Endothelial cell of umbilical vein (primary cell): Measurements from ENCODE around the gene ACBD3. TPM values are rescaled to one million over a fixed set of nuclear protein-coding genes. Genes with fewer than 3 reads are reported as not detected.
A peak's percentile ranks its signal among the peaks of the same experiment; 100 is the strongest.

ENCODE experiments used
- BruUV-seq: library from RNA; stranded (reverse); fragments of 400-500 nt; replicated peaks from 2 replicates; lab custom pipeline; 2021; lab: Mats Ljungman, UMichigan
- CTCF ChIA-PET: fragments of 300-600, 350-600 bp; sonication (Branson Sonifier 250); formaldehyde crosslinking; loops from one replicate; lab custom pipeline; 2021; ENCODE audit warnings: antibody characterized with exemption, inconsistent platforms; lab: Charles Lee
- POLR2A ChIA-PET: fragments of 300-600, 350-600 bp; sonication (Branson Sonifier 250); formaldehyde crosslinking; loops from one replicate; lab custom pipeline; 2021; ENCODE audit warnings: antibody characterized with exemption, inconsistent platforms; lab: Charles Lee
- DNase-seq: peaks from one replicate; pipeline ENCODE4 v3.0.0-alpha.2; 2011; ENCODE audit warnings: low read depth, low spot score
- FAIRE-seq: peaks from 2 replicates; lab custom pipeline; 2011; peaks lifted over from hg19 to GRCh38; lab: Jason Lieb, UNC
- H2AFZ ChIP-seq: 2 replicates; pipeline ENCODE4 v1.6.0; 2012; ENCODE audit warnings: low read depth, low read length, control low read depth, inconsistent platforms
- H3K27ac ChIP-seq: 2 replicates; pipeline ENCODE4 v1.5.1; 2011; ENCODE audit warnings: low read depth, mild to moderate bottlenecking, control low read depth, low read length, moderate library complexity; ENCODE audit not compliant: insufficient read depth
- H3K27me3 ChIP-seq, 2 experiments: 2 replicates each; pipeline versions ENCODE4 v1.6.0 to v1.6.1; 2011; ENCODE audit warnings: low read length in 2 of 2, mixed read lengths in 1 of 2; ENCODE audit not compliant: control insufficient read depth in 2 of 2, insufficient read depth in 2 of 2
- H3K36me3 ChIP-seq, 2 experiments: 2 replicates in 1 of 2; 3 replicates in 1 of 2; pipeline ENCODE4 v1.5.1; 2011; ENCODE audit warnings: low read length in 2 of 2, mild to moderate bottlenecking in 1 of 2, moderate library complexity in 1 of 2; ENCODE audit not compliant: control insufficient read depth in 2 of 2, insufficient read depth in 2 of 2; ENCODE audit errors: extremely low read depth in 1 of 2
- H3K4me1 ChIP-seq: 3 replicates; pipeline ENCODE4 v1.5.1; 2011; ENCODE audit warnings: mild to moderate bottlenecking, low read length; ENCODE audit not compliant: control insufficient read depth, insufficient read depth; ENCODE audit errors: extremely low read depth
- H3K4me2 ChIP-seq: 2 replicates; pipeline ENCODE4 v1.6.1; 2011; ENCODE audit warnings: low read length, control low read depth, mixed read lengths; ENCODE audit not compliant: insufficient read depth
- H3K4me3 ChIP-seq, 3 experiments: fragments of 200-600 bp in 1 of 3; sonication (generic), shearing (Covaris generic) in 1 of 3; replicated peaks in 1 of 3; 2 replicates each; pipeline ENCODE4 v1.5.1; 2011 to 2016; ENCODE audit warnings: control low read depth in 3 of 3, low read length in 3 of 3, mild to moderate bottlenecking in 2 of 3, inconsistent platforms in 1 of 3, low read depth in 1 of 3, moderate library complexity in 1 of 3; ENCODE audit not compliant: insufficient read depth in 1 of 3
- H3K79me2 ChIP-seq: 2 replicates; pipeline ENCODE4 v1.6.0; 2012; ENCODE audit warnings: low read length, inconsistent platforms; ENCODE audit not compliant: control insufficient read depth, insufficient read depth
- H3K9ac ChIP-seq: replicated peaks from 2 replicates; pipeline ENCODE3; 2011; ENCODE audit warnings: low read length, control low read depth; ENCODE audit not compliant: insufficient read depth; ENCODE audit errors: extremely low read depth
- H3K9me1 ChIP-seq: replicated peaks from 3 replicates; pipeline ENCODE4 v1.6.0; 2011; ENCODE audit warnings: mild to moderate bottlenecking, low read length; ENCODE audit not compliant: control insufficient read depth, insufficient read depth; ENCODE audit errors: extremely low read depth
- H3K9me3 ChIP-seq: replicated peaks from 2 replicates; pipeline ENCODE4 v1.5.1; 2012; ENCODE audit warnings: low read length, inconsistent platforms; ENCODE audit not compliant: control insufficient read depth, insufficient read depth
- H4K20me1 ChIP-seq: replicated peaks from 2 replicates; pipeline ENCODE3; 2011; ENCODE audit warnings: mild to moderate bottlenecking, low read length; ENCODE audit not compliant: control insufficient read depth, insufficient read depth; ENCODE audit errors: extremely low read depth
- CTCF ChIP-seq, 2 donors: IDR thresholded peaks; 1 replicate in 1 of 2; 2 replicates in 1 of 2; pipeline ENCODE4 v1.5.1; 2011; ENCODE audit warnings: low read length in 2 of 2, mild to moderate bottlenecking in 2 of 2, moderate library complexity in 2 of 2, control low read depth in 1 of 2, inconsistent platforms in 1 of 2, low read depth in 1 of 2; ENCODE audit not compliant: insufficient read depth in 1 of 2; ENCODE audit errors: extremely low read depth in 1 of 2
- JUN ChIP-seq: IDR thresholded peaks from 2 replicates; pipeline ENCODE4 v1.6.1; 2011; ENCODE audit warnings: borderline replicate concordance, low read depth; ENCODE audit not compliant: insufficient read length, insufficient read depth
- MAX ChIP-seq: IDR thresholded peaks from 2 replicates; pipeline ENCODE4 v1.6.1; 2011; ENCODE audit not compliant: insufficient read depth, insufficient read length
- POLR2AphosphoS5 ChIP-seq: IDR thresholded peaks from 2 replicates; pipeline ENCODE4 v1.6.1; 2012; ENCODE audit warnings: low read depth, mild to moderate bottlenecking, control low read depth, low read length, moderate library complexity; ENCODE audit not compliant: insufficient read depth
- dilution Hi-C: fragments of 300-500 bp; cut with MboI; formaldehyde crosslinking; loops from one replicate; pipeline ENCODE4 v1.15.0; 2019; ENCODE audit warnings: low sequenced_read_pairs; ENCODE audit not compliant: extremely low pct_ligation_motif_present
- intact Hi-C: fragments of 100-400 bp; cut with micrococcal nuclease; formaldehyde crosslinking; loops from one replicate; pipeline ENCODE4 v1.10.0; 2022
- polyA plus RNA-seq, 4 experiments: library from polyadenylated mRNA; depleted of rRNA in 3 of 4; stranded (reverse) in 3 of 4; unstranded in 1 of 4; fragments of >200 nt; gene quantifications; 2 replicates each; pipeline versions ENCODE4 v1.2.1 to v1.2.3, GENCODE V29; 2011 to 2012; ENCODE audit warnings: missing spikeins in 1 of 4
- total RNA-seq: library from RNA; stranded (reverse); gene quantifications from 2 replicates; pipeline ENCODE4 v1.2.3, GENCODE V29; 2021

ACBD3 gene
- total and polyA plus RNA-seq, 2 donors (not counting 3 experiments of a cell fraction or from before 2014, with no cell fraction given) = 12.3 to 36.4 TPM

- peak; percentile 70 for FAIRE-seq
- intact Hi-C loops = no loop called here
Measured at GRCh38 chr1:226181996-226182714, 4.4 kb downstream of the ACBD3 start.

More at GRCh38 chr1:226181996-226182714, 4.4 kb downstream of the ACBD3 start:
- Histone ChIP-seq H3K4me1 (peaks cover 11% of the 10 kb centered on the region), H3K27ac (no peak overlapping the region), H3K36me3 (peaks cover 0 to 1% of the 10 kb centered on the region in 2 experiments), H3K4me2 (no peak overlapping the region), H3K9me3 (no peaks in the 10 kb centered on the region), H3K27me3 (no peaks in the 10 kb centered on the region), H4K20me1 (no peaks in the 10 kb centered on the region), H3K4me3 (no peak overlapping the region), H2AFZ (no peak overlapping the region), H3K9ac (no peak overlapping the region), H3K9me1 (no peaks in the 10 kb centered on the region), H3K79me2 (peaks cover 84% of the 10 kb centered on the region)
- POLR2A ChIA-PET = interaction anchor here (1.1 kb wide), 1 partner anchor 120 kb away, joined by 3 read pairs; the partner anchor contains the start of gene H3-3A
- CTCF ChIA-PET = interaction anchor here (1.6 to 1.8 kb wide), 3 partner anchors 12 to 57 kb away, joined by 4 to 6 read pairs (median 6); no protein-coding TSS in a partner anchor
- TF ChIP-seq JUN (no peak), CTCF (IDR thresholded peaks at IDR 0.05; ENCODE audit: extremely low read depth in 1 of 2, insufficient read depth in 1 of 2, low read depth in 1 of 2, low read length in 2 of 2) (peak; percentile 14 to 37), POLR2AphosphoS5 (no peak), MAX (no peak)
- no TSS peak for BruUV-seq
- peak; percentile 46 for DNase-seq
- dilution Hi-C loops = no loop called here
